T47D (cell line): ENCODE results near the gene TTPAL.

Experiments
- DNase-seq, 2 experiments: peaks; one replicate each; pipeline versions ENCODE4 v3.0.0 to v3.0.0-alpha.2; 2011 to 2012; ENCODE audit warnings: low read depth in 1 of 2, low spot score in 1 of 2
- JUND ChIP-seq: IDR thresholded peaks from 2 replicates; pipeline ENCODE4 v1.6.1; 2012; ENCODE audit warnings: low read depth
- in situ Hi-C: cut with HindIII; loops from 2 replicates; pipeline ENCODE4 v1.10.0; 2016; ENCODE audit warnings: low sequenced_read_pairs, low pct_unique_long_range_greater_than_20kb

Gene TTPAL, protein sequence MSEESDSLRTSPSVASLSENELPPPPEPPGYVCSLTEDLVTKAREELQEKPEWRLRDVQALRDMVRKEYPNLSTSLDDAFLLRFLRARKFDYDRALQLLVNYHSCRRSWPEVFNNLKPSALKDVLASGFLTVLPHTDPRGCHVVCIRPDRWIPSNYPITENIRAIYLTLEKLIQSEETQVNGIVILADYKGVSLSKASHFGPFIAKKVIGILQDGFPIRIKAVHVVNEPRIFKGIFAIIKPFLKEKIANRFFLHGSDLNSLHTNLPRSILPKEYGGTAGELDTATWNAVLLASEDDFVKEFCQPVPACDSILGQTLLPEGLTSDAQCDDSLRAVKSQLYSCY

DNA sequence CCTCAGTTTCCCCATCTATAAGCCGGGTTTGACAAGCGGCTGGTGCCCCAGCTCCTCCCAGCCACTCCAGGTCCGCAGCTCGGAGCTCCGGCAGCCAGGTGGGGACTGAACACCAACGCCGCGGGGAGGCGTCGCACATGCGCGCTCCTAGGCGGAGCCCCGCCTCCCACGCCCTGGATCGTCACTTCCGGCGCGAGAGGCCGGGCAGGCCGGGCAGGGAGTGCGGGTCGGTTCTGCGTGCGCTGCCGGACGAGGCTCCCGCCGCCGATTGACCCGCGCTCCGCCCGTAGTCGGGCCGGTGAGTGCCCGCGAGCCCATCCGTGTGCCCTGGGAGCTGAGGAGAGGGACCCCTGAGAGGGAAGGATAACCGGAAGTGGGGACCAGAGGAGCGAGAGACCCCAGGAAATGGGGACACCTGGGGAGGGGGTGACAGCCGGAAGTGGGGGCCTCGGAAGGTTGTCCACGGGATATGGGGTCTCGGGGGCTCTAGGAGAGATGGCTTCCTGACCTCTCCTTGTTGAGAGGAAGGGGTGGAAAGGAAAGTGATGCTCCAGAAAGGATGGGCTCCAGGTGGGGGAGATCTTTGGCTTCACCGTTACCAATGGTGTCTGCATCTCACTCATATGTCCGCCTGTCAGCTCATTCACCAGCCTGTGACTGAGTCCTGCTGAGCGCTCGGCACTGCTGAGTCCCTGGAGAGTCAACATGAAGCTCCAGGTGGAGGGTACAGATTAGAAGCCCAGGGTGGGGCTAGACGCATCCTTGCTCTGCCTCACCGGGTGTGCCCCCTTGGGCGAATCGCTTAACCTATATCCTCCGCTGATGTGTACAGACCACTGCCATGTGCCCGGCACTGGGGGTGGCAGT is at the start of gene TTPAL:
Gene TTPAL, plus strand, starts transcription at position 181 of the 867 bp plus-strand sequence. CDS start 4,126 bp downstream, outside the sequence.
- in situ Hi-C loops, result no loop called here
- TF ChIP-seq JUND, result no peak
- DNase-seq, result peak; percentile 82 to 94

DNA sequence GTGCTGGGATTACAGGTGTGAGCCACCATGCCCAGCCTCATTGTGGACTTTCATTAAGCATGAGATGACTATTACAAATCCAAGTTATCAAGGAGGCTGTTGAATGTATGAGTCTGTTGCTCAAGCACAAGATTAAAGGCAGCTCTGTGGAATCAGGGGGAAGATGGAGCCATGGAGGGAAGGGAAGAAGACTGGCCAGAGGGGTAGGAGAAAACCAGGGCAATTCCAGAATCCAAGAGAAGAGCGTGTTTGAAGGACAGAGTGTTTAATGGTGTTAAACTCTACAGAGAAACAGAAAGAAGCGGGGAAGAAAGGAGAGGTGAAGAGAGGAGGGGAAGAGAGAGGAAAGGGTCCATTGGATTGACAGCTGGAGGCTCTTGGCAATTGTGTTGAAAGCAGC is 49.8 kb upstream of the TTPAL start:
- in situ Hi-C loops, result no loop called here
- DNase-seq, result no peak
- TF ChIP-seq JUND, result no peak

GRCh38 chr20:44426879-44427790 is 48.5 kb upstream of the TTPAL start:
- no peak for TF ChIP-seq JUND
- no peak for DNase-seq
- in situ Hi-C loops, result no loop called here

DNA sequence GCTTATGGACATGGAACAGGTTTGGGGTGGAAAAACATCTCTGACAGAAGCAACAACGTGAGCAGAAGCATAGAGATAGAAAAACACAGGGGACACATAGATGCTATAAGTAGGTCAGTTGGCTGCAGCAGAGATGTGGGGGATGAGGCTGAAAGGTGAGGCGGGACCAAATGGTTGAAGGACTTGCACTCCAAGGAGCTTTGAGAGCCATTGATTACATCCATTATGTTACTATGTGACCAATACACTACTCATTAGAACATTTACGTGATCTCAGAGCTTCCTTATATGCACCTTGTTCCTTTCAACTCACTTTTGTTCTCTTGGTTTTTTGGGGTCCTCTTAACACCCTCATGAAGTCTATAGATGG is 47.9 kb upstream of the TTPAL start:
- in situ Hi-C loops, result no loop called here
- DNase-seq, result no peak
- TF ChIP-seq JUND, result no peak

- DNase-seq, result no peak
- in situ Hi-C loops, result no loop called here
- TF ChIP-seq JUND, result no peak
These were observed 47.3 kb upstream of the TTPAL start for GRCh38 chr20:44428174-44429016.

- no peak for DNase-seq
- no peak for TF ChIP-seq JUND
- in situ Hi-C loops, result no loop called here
These were observed 46.7 kb upstream of the TTPAL start for GRCh38 chr20:44429017-44429339.

DNA sequence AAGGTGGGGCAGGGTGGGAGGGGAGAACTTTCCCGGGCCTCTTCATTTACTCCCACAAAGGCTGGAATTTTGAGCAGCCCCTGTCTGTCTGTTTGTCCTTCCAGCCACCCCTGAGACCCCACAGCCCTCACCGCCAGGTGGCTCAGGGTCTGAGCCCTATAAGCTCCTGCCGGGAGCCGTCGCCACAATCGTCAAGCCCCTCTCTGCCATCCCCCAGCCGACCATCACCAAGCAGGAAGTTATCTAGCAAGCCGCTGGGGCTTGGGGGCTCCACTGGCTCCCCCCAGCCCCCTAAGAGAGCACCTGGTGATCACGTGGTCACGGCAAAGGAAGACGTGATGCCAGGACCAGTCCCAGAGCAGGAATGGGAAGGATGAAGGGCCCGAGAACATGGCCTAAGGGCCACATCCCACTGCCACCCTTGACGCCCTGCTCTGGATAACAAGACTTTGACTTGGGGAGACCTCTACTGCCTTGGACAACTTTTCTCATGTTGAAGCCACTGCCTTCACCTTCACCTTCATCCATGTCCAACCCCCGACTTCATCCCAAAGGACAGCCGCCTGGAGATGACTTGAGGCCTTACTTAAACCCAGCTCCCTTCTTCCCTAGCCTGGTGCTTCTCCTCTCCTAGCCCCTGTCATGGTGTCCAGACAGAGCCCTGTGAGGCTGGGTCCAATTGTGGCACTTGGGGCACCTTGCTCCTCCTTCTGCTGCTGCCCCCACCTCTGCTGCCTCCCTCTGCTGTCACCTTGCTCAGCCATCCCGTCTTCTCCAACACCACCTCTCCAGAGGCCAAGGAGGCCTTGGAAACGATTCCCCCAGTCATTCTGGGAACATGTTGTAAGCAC is 46.0 kb upstream of the TTPAL start:
- in situ Hi-C loops, result no loop called here
- no peak for DNase-seq
- TF ChIP-seq JUND, result no peak

DNA sequence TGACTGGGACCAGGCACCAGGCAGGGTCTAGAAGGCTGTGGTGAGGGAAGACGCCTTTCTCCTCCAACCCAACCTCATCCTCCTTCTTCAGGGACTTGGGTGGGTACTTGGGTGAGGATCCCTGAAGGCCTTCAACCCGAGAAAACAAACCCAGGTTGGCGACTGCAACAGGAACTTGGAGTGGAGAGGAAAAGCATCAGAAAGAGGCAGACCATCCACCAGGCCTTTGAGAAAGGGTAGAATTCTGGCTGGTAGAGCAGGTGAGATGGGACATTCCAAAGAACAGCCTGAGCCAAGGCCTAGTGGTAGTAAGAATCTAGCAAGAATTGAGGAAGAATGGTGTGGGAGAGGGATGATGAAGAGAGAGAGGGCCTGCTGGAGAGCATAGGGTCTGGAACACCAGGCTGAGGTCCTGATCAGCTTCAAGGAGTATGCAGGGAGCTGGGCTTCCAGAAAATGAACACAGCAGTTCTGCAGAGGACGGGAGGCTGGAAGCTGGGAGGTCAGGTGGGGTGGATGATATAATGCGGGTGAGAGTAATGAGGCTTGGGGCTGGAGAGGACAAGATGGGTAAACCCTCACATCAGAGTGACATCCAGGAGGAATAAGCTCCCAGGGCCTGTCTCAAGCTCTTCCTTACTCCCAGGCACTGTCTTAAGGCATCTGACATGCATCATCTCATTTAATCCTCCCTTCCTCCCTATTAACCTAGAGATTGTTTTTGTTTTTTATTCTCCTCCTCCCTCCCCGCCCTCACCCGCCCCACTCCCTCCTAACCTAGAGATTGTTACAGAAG is 45.2 kb upstream of the TTPAL start:
- no peak for DNase-seq
- in situ Hi-C loops, result no loop called here
- TF ChIP-seq JUND, result no peak

- no peak for DNase-seq
- in situ Hi-C loops, result no loop called here
- no peak for TF ChIP-seq JUND
These were observed 44.6 kb upstream of the TTPAL start for GRCh38 chr20:44431118-44431501.

- in situ Hi-C loops, result no loop called here
- DNase-seq, result no peak
- TF ChIP-seq JUND, result no peak
These were observed 44.0 kb upstream of the TTPAL start for GRCh38 chr20:44431502-44432234.
